ENCODE results near the gene DUSP1.

GRCh38 chr5:172788771-172789686, 18.0 kb upstream of the DUSP1 start:
- TF ChIP-seq CTCF (IDR thresholded peaks at IDR 0.05; ENCODE audit: low read depth, low read length), result no peak
- no peak for TF ChIP-seq MAX (IDR thresholded peaks at IDR 0.05; ENCODE audit: low read depth, low read length)

Data from NB4 (cell line).